HG02763 (cell line): ENCODE measurements around the gene TAF8.

Experiments used
- ATAC-seq: cut with Tn5 transposase; IDR thresholded peaks from one replicate; pipeline ENCODE4 v1.9.1; 2021; ENCODE audit warnings: mild to moderate bottlenecking, moderate library complexity; ENCODE audit not compliant: unreplicated experiment

Gene TAF8

DNA sequence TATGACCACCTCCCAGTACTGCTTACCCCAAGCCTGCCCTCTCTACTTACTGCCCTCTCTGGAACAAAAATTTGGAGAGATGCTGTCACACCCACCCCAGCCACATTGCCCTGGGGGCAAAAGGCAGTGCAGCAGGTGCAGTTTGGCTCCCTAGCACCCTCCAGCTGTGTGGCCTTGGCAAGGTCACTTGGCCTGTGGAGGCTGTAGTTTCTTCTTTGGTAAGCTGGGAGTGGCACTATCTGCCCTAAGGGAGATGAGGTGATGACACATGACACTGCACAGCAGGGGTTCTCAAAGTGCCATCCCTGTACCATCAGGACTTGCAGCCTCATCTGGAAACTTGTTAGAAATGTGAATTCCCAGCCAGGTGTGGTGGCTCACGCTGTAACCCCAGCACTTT lies 44.8 kb downstream of the TAF8 start:
- no peak for ATAC-seq

DNA sequence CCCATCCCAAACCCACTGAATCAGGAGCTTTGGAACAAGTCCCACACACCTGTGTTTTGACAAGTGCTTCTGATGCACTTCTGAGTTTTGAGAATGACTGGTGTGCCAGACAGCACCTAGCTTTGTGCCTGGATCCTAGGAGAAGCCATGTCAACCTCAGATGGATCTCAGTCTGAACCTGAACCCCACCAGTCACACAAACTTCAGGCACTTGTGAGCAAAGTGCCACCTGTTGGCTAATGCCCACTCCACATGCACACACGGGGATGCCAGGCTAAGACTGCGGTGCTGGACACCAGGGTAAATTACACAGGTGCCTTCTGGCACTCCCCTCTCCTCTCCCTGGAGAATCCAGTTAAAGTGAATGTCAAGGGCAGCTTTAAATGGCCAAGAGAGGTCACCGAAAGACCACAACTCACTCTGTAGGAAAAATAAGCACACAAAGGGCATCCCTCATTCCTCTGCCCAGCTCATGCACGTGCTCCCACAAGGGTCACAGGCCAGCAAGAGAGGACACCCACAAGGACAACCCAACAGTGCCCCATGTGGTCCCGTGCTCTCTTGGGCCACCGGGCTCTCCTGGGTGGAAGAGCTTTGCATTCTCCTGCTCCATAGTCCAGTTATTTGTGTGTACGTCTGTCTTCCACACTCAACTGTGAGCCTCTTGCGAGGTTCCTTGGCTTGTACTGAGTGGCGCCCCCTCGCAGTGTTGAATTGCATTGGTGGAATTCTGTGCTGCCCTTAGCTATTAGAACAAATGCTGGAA lies 45.6 kb downstream of the TAF8 start:
- ATAC-seq, result no peak

DNA sequence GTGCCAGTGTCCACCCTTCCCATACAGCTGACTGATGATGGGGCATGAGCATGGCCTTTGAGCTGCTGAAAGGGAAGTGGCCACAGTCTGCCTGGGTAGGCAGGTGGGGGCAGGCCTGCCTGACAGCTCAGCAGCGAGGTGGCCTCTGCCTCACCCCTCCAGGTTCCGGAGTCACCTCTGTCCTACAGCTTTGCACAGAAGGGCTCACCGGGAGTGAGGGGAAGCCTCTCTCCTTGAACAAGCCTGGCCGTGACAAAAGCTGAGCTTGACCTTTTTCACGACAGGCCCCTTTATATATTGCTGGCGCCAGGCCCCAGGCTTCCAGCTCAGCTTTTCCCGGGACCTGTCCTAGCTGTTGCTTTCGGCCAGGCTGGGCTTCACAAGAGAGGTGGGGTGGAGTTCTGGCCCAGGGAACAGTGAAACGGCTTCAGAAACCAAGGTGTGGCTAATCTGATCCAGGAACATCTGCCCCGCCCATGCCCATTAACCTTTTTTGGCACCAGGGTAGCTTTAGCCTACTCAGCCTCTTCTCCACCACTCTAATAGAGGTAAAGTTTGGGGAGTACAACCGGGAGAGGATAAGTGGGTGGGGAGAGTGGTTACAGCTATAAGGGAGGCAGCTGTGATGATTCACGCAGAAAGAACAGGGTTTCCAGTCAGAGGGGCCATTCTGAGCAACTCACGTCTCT lies 49.2 kb downstream of the TAF8 start:
- ATAC-seq, result no peak

DNA sequence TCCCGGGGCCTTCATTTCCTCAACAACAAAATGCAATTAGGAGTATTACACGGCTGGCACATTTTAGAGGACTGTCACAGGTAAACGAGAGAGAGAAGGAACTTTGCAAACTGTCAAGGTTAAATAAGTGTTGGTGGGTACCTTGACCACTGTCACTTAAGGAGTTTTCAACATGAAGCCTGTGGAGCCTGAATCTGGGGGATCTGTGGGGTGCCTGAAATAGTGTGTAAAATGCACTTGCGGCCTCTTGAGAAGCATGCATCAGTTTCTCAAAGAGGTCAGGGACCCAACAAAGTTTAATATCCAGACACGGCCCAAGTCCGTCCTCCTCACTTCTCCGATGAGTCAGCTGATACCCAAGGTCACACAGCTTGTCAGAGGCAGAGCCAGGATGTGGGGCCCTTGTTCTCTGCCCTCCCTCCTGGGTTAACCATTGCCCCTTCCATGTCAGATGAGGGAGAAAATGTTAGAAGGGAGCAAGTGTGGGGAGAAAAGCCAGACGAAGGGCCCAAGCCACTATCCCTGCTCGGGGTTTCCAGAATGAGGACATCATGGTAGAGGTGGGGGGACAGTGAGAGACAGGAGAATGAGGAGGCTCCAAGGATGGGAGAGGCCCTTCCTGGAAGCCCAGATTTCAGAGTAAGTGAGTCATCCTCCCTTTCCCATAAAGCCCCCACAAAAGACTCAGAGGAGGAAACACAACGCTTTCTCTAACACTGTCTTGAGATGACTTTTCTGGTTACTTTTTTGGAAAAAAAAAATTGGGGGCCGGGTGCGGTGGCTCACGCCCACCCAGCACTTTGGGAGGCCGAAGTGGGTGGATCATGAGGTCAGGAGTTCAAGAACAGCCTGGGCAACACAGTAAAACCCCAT lies 49.9 kb downstream of the TAF8 start:
- no peak for ATAC-seq

DNA sequence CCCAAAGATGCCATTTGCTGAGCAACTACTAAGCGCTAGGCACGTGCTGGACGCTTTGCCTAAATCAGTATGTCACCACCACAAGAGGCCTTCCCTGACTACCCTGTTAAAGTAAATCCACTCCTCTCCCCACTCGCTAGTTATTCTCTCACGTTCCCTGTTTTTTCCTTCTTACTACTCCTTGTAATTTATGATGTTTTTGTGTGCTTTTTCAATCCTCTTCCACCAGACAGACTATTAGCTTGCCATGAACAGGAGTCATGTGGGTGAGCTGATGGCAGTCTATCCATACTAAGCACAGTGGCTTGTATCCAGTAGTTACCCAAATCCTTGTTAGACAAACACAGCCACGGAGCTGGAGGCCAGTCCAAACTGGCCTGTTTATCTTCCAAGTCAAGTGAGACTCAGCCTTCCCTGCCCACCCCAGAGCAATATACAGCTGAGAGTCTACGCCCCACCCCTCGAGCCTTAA lies 50.9 kb downstream of the TAF8 start:
- no peak for ATAC-seq

DNA sequence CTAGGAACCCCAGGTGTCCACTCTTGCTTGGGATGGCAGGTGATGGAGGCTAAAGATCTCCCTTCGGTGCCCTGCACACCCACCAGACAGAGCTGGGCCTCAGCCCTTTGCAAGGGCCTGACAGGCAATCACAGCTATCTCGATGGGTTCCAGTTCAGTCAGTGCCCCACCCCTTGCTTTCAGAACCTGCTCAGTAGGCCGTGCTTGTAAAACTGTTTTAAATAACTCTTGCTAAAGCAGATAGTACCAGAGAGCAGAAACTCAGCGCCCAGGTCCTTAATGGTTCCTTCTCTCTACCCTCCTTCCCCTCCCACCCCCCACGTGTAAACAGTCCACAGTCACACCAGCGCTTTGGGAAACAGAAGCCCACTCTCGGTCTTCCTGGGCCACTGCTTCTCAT lies 52.9 kb downstream of the TAF8 start:
- no peak for ATAC-seq

DNA sequence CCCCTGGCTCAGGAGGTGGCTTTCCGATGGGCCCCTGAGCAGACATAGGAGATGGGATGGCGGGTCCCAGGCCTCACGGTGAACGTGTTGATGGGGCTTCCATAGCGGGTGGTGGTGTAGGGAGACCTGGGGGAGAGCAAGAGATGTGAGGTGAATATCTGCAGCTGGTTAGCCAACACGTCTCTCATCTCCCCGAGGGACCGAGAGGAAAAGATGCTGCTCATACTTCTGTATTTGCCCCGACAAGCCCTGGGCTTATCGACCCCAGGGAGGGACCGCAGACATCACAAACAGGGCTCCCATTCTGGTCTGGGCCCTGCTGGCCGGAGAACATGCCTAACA lies 53.4 kb downstream of the TAF8 start:
- no peak for ATAC-seq

DNA sequence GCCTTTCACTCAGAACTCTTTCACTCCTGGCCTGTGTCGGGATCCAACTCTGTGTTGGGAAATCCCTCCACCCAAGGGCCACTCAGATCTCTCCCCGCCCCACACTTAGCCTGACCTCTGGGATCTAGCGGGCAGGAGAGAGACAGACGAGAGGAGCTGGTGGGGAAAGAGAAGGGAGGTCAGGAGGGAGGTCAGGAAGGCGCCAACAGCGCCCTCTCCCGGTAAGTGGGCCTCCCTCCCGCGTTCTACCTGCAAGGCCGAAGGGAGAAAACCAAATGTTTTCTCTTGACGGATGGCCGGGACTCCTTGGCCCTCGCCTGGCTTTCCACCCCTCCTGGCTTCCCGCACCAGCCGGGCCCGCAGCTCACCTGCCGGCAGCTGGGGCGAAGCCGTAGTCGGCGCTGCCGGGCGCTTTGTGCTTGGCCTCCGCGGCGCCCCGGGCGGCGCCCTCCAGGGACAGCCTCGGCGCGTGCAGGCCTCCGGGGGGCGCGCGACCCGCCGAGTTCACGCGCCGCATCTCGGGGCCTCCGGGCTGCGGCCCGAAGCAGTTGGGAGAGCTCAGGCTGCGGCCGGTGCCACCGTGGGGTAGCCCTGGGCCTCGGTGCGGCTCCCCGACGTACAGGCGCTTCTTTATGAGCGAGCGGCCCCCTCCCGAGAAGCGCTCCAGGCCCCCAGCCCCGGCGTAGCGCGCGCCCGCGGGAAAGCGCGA lies 53.9 kb downstream of the TAF8 start:
- peak; percentile 48 for ATAC-seq

DNA sequence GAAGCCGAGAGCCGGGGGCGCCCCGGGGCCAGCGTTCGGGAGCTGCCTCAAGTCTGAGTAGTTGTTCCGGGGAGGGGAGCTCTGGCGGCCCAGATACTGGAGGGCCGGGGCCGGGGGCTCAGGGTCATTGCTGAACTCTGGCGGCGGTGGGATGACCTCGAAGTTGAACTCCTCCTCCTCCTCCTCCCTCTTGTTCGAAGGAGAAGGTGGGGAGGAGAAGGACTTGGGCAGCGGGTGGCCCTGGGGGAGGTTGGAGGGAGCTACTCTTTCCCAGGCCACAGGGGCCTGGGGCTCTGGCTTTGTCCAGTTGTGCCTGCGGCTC lies 54.4 kb downstream of the TAF8 start:
- ATAC-seq, result no peak

DNA sequence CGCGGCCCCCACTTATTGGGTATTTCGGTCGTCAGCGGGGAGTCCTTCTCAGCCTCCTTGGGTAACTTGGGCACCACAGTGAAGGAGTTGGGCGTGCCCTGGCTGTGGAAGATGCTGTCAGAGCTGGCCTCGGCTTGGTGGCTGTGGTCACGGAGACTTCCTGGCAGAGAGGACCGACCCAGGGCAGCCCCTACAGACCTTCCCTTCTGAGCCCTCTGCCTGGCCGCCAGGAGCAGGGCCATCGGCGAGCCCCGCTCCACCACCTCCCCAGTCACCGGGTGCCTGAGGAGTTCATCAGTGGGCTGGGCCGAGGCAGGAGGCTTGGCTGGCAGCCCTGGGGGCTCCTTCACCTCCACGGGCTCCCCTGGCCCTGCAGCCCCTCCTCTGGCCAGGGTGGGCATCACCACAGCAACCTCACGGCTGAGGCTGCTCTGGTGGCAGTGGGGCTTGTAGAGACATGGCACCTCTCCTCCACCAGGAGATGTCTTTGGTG lies 54.9 kb downstream of the TAF8 start:
- no peak for ATAC-seq

DNA sequence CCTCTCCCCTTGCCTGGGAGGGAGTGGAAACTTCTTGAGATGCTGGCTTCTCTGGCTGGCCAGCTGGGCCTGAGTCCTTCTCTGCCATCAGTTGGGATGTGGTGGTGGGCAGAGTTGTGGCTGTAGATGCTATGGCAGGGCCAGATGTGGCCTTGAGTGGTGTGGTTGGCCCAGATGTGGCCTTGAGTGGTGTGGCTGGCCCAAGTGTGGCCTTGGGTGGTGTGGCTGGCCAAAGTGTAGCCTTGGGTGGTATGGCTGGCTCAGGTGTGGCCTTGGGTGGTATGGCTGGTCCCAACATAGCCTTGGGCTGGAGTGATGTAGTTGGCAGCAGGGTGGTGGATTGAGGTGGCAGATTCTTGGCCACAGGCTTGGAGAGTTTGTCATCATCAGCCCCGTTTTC lies 55.4 kb downstream of the TAF8 start:
- no peak for ATAC-seq

DNA sequence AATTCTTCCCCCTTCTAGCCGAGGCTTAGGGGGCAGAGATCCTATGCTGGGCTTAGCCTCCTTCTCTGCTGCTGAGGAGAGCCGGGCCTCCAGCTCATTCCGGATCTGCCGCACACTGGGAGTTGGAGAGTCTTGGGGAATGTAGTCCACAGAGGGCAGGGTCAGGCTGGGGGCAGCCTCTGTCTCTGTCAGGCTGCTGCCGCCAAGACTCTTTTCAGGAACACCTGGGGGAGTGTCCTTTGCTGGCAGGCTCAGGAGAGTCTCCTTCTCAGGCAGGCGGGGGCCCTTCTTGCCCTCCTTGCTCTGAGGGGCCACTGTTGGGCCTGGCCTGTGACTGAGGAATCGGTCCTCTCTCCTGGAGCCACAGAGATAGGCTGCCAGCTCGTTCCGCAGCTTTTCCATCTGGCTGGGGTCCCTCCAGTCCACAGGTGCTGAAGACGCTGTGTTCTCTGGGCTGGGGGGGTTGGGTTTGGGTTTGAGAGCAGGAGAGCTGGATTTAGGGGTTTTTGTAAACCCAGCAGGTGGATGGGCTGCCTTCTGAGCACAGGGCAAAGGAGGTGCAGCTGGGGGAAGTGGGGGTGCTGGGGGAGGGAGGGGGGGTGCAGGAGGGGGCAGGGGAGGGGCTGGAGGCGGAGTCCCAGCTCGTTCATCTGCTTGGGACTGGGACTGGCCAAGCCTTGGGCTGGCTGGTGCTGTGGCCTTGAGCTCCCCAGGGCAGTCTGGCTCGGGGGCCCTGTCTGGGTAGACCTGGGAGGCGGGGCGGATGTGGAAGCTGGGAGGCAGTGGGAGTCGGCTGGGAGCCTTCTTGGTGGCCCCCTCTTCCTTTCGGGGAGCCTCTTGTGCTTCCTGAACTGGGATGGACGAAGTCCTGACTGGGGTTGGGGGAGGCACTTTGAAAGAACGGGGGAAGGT lies 56.0 kb downstream of the TAF8 start:
- no peak for ATAC-seq

DNA sequence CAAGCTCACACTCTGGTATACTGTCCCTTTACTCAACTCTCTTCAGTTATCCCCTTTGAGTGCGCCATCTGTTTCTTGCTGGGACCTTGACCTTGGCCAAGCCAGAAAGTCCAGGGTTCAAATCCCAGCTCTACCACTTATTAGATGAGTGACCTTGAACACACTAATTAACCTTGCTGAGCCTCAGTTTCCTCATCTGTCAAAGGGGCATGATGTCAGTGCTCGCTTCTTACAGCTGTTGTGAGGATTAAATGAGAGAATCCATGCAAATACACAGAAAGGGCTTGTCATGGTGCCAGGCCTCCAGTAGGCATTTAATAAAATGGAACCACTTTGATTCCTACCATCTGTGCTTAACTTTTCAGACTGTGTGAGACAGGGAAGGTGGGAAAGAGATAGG lies 57.7 kb downstream of the TAF8 start:
- ATAC-seq, result no peak

DNA sequence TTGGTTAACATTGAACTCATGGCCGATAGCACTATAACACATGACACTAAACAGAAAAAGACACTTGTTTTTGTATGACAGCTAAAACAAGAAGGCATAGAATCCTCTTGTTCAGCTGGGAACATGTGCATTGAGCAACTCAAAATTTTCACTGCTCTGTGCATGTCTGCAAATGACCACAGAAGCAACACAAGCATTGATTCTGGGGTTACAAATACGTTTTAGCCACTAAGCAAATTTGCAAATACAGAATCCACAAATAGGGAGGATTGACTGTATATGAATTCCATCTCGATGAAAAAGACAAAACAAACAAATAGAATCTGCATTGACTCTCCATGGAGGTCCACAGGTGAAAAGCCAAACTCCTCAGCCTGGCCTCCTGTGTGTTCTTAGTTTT lies 60.4 kb downstream of the TAF8 start:
- ATAC-seq, result no peak

DNA sequence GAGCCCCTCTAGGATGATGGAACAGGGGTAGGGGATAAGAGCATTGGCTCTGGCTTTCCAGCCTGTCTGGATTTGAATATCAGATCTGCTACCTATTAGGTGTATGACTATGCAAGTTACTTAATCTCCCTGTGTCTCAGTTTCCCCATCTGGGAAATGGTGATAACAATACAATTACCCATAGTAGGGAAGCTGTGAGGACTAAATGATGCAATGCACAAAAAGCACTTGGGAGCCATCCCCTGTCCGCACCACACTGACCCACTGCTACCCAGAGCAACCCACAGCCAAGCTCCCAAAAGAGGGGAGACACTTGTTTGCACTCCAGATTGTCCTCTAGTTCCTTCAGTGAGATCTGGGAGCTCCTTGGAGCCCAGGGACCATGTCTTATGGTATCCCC lies 62.0 kb downstream of the TAF8 start:
- ATAC-seq, result no peak

DNA sequence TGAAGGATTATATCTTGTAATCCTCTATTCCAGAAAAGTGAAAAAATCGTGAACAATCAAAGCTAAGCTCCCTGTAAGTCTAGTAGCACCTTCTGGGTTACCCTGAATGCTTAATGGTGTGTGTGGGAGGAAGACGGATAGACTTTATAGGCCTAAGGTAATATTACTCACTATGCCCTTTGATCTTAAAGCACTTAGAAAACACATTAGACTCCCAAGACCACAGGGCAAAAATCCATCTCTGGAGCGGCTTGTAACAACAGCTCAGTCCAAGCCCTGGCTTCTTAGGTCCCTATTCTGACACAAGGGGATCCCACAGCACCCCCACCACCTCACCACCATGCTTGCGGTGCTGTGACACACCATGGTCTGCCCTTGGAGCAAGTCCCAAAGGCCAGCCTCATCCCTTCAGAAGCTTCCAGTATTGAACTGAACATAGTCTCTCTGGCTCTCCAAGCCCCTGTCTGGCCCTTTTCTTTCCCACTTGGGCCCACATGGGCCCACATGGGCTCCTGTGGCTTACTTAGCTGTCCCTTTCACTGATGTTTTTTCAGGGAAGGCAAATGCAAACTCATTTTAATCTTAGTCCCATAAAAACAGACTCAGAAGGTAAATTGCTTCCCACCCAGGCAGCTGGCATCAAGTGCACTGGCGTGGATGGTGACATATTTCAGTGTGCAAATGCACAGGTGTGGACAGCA lies 63.8 kb downstream of the TAF8 start:
- ATAC-seq, result no peak

DNA sequence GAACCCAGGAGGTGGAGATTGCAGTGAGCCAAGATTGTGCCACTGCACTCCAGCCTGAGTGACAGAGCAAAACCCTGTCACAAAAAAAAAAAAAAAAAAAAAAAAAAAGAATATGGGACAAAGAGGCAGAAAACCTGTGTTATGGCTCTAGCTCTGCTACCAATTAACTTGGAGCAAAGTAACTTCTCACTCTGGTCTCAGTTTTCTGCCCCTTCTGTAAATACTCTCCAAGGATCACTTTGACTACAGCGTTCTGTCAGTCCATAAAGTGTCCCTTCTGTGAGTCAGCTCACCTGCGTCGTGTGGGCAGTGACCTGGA lies 67.5 kb downstream of the TAF8 start:
- no peak for ATAC-seq

DNA sequence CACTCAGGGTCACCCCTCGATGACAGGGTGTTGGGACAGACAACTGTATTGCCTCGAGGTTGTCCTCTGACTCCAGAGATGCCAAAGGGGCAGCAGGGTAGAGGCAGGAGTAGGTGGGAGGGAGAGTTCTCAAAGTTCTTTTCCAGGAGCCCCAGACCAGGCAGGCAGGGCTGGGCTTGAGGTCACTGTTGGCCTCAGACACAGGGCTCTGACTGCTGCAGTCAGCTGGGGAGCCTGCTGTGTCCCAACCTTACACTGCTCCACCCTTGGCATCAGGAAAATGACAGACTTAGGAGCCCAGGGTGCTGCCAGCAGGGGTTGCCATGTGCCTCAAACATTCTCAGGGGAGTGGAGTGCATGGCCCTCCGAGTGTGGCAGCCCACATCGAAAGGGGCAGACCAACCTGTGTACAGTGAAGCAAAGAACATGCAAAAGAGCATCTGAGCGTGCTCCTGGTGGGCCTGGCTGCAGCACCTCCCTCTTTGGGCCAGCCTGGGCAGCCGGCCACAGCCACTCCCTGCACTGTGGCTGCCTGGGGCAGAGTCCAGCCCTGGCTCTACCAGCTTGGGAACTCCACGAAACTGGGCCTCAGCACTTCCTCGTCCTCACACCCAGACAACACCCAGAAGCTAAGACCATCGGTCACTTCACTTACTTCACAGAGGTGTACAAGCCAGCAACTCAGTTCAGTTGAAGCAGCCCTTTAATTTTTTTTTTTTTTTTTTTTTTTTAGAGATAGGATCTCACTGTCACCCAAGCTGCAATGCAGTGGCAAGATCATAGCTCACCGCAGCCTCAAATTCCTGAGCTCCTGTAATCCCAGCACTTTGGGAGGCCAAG lies 68.1 kb downstream of the TAF8 start:
- no peak for ATAC-seq
